Pancreas (tissue), 10 donors: Measurements from ENCODE around the gene KRT36. TPM values are rescaled to one million over a fixed set of nuclear protein-coding genes. Genes with fewer than 3 reads are reported as not detected.

ENCODE experiments used
- ATAC-seq, 4 donors: fragments of 200-7000 bp; cut with Tn5 transposase; one replicate each; pipeline versions ENCODE4 v1.8.0 to v1.9.1; 2020; ENCODE audit warnings: mild to moderate bottlenecking in 4 of 4, moderate library complexity in 4 of 4
- DNase-seq, 6 donors: peaks; one replicate each; pipeline ENCODE4 v3.0.0-alpha.2; 2020
- FAIRE-seq: peaks from 2 replicates; lab custom pipeline; 2012; peaks lifted over from hg19 to GRCh38; lab: Jason Lieb, UNC
- H3K27ac ChIP-seq, 4 donors: fragments of 200-600 bp; sonication (generic); 1 replicate in 3 of 4; 2 replicates in 1 of 4; pipeline versions ENCODE4 v1.5.0 to v1.8.0; 2020
- H3K27me3 ChIP-seq, 4 donors: fragments of 200-600 bp; one replicate each; pipeline ENCODE4 v1.8.0; 2021
- H3K36me3 ChIP-seq, 3 donors: fragments of 200-600 bp; sonication (generic) in 1 of 3; one replicate each; pipeline versions ENCODE4 v1.5.0 to v1.8.0; 2020 to 2021
- H3K4me1 ChIP-seq, 3 donors: fragments of 200-600 bp; one replicate each; pipeline ENCODE4 v1.8.0; 2021
- H3K4me3 ChIP-seq, 4 donors: fragments of 200-600 bp; sonication (generic) in 2 of 4; one replicate each; pipeline versions ENCODE4 v1.5.0 to v1.8.0; 2020 to 2021
- H3K9me3 ChIP-seq, 4 donors: fragments of 200-600 bp; one replicate each; pipeline ENCODE4 v1.8.0; 2021
- CTCF ChIP-seq, 4 donors: fragments of 200-600 bp; sonication (generic) in 3 of 4; IDR thresholded peaks; one replicate each; pipeline versions ENCODE4 v1.5.0 to v1.8.0; 2021; ENCODE audit warnings: antibody characterized with exemption in 4 of 4
- WGBS, 2 donors: extraction: QIAGEN DNeasy Blood & Tissue Kit; methylation state at CpG; one replicate each; pipeline ENCODE4 v1.1.7; 2013; 5-methylcytosine and 5-hydroxymethylcytosine counted together
- intact Hi-C, 3 donors: fragments of 100-400 bp; cut with DNase I; formaldehyde crosslinking; loops; one replicate each; pipeline versions ENCODE4 v1.11.1 to v1.14.2; 2022
- polyA plus RNA-seq, 2 donors: library from polyadenylated mRNA; stranded (reverse); fragments of 200-250 nt; gene quantifications; one replicate each; pipeline ENCODE4 v1.2.3, GENCODE V29; 2013
- total RNA-seq, 6 donors: library from RNA; stranded (reverse); fragmentation: NEBNext Ultra II Directional in 4 of 6; extraction: Animal tissue kit (Norgen Biotek cat#: 25700) in 4 of 6; gene quantifications; one replicate each; pipeline versions ENCODE4 v1.2.1 to v1.2.4, GENCODE V29; 2021 to 2023
- donor health status: healthy with polysubstance abuse.
- donor health status: DM: no; HTN: no; CAD: no; lungs with moderate emphysema.
- donor health status: DM: no; HTN: no; CAD: no.
- donor health status: control.
- donor health status: control.
- donor health status: Bipolar disorder and iron deficiency.
- donor health status: DM: yes; HTN: yes; CAD: no.
- donor health status: DM: no; HTN: no; CAD: no.
- donor health status: DM: no; HTN: no; CAD: no.
- donor health status: DM: yes; HTN: yes; CAD: no.

KRT36 gene
- total and polyA plus RNA-seq, 8 donors: not detected

DNA sequence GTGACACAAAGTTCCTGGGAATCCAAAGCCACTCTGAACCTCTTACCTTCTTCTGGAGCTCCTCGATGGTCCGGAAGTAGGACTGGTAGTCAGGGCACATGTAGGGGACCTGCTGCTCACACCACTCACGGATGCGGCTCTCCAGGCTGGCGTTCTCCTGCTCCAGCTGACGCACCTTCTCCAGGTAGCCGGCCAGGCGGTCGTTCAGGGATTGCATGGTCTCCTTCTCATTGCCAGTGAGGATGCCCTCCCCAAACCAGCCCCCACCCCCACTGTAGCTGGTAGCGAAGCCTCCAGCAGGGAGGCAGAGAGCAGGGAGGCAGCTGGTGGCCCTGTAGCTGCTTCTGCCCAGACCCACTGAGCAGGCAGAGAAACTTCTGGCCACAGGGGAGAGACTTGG, 9.1 kb downstream of the KRT36 start:
- Histone ChIP-seq H3K9me3 (no peaks in the 10 kb centered on the region), H3K36me3 (no peaks in the 10 kb centered on the region), H3K4me1 (no peaks in the 10 kb centered on the region), H3K27ac (no peak overlapping the region), H3K4me3 (no peak overlapping the region), H3K27me3 (no peaks in the 10 kb centered on the region)
- intact Hi-C loops: no loop called here
- no peak for FAIRE-seq
- TF ChIP-seq CTCF (IDR thresholded peaks at IDR 0.05): no peak
- ATAC-seq: no peak
- no peak for DNase-seq
- WGBS, 2 donors: 86 to 94% methylated on average over 10 of the region's 10 CpGs

DNA sequence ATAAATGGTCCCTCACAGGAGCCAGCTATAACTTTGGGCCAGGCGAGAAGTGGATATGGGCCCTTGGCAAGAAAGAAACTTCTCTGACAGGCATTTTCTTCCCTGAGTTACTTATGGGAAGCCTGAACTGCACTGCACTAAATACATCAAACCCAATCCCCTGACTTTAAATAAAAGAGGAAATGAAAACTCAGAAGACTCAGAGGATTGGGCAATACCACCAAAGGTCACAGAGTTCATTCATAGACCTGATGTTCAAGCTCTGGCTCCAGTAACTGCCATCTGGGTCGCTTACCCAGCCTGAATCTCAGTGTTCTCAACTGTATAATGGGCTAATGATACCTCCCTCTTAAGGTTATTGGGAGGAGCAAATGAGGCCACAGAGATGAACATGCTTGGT, 9.6 kb downstream of the KRT36 start:
- FAIRE-seq (no peak), ATAC-seq (no peak), DNase-seq (no peak)
- Histone ChIP-seq H3K27me3 (no peaks in the 10 kb centered on the region), H3K9me3 (no peaks in the 10 kb centered on the region), H3K4me3 (no peak overlapping the region), H3K36me3 (no peaks in the 10 kb centered on the region), H3K27ac (no peak overlapping the region), H3K4me1 (no peaks in the 10 kb centered on the region)
- WGBS, 2 donors: 47 to 65% methylated on average over 2 of the region's 2 CpGs
- intact Hi-C loops: no loop called here
- TF ChIP-seq CTCF (IDR thresholded peaks at IDR 0.05): no peak

GRCh38 chr17:41478237-41478636, 11.5 kb downstream of the KRT36 start:
- 76 to 83% methylated on average over 8 of the region's 8 CpGs for WGBS, 2 donors
- Histone ChIP-seq H3K27ac (no peak overlapping the region), H3K4me3 (no peak overlapping the region), H3K36me3 (no peaks in the 10 kb centered on the region), H3K27me3 (no peaks in the 10 kb centered on the region), H3K9me3 (no peaks in the 10 kb centered on the region), H3K4me1 (no peaks in the 10 kb centered on the region)
- ATAC-seq (no peak), DNase-seq (no peak), FAIRE-seq (no peak)
- no peak for TF ChIP-seq CTCF (IDR thresholded peaks at IDR 0.05)
- intact Hi-C loops: no loop called here

DNA sequence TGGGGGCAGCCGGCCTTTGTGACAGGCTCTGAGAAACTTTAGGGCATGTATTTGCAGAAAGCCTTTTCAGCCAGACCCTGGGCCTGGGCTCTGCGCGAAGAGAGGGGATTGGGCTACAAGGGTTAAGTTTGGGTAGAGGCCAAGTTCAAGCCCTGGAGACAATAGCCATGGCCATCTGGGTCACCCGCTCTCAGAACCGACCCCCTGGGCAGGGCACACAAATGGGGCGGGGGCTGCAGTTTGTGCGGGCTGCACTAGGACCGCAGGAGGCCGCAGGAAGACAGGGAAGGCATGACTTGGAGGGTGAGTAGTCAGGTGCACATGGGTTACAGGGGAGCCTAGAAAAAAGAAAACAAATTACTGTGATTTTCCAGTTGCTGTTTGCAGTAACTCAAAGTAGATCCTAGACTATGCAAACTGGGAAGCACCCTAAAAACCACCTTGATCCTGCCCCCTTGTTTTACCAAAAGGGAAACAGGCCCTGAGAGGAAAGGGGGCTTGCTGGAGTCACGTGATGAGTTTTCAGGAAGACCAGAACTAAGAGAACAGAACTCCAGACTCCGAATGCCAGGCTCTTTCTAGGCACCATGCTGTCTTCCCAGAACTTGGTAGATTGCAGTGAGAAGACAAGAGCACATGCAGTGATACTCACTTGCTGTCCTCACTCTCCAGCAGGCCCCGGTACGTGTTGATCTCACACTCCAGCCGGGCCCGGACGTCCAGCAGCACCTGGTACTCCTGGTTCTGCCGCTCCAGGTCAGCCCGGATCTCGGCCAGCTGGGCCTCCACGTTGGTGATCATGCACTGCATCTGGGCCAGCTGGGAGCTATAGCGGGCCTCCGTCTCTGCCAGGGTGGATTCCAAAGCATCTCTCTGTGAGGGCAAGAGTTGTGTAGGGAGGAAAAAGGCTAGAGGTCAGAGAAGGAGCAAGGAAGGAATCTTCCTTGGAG, 12.6 kb downstream of the KRT36 start:
- no peak overlapping the region for H3K27ac ChIP-seq
- DNase-seq: no peak
- no peaks in the 10 kb centered on the region for H3K9me3 ChIP-seq
- TF ChIP-seq CTCF (IDR thresholded peaks at IDR 0.05): no peak
- no peaks in the 10 kb centered on the region for H3K36me3 ChIP-seq
- WGBS, 2 donors: 77 to 86% methylated on average over 22 of the region's 22 CpGs
- no peak overlapping the region for H3K4me3 ChIP-seq
- intact Hi-C loops: no loop called here
- FAIRE-seq: no peak
- no peaks in the 10 kb centered on the region for H3K27me3 ChIP-seq
- no peak for ATAC-seq
- H3K4me1 ChIP-seq: no peaks in the 10 kb centered on the region

DNA sequence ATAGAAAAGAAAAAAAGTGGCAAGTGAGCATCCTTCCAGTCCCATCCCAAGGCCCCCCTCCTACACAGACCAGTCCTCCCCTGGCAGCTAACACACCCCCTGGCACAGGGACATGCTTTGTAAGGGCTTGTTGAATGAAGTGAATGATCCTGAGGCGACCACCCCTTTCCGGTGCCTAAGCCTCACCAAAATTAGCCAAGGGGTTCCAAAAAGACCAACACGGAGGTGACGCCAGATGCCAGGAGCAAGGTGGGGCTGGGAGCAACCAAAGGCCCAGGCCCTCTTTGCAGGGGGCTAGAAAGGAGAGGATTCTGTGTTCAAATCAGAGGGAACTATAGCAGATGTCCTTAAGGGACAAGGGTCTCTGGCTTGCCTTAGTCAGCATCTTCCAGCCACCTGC, 14.3 kb downstream of the KRT36 start:
- WGBS, 2 donors: 83 to 98% methylated on average over 4 of the region's 4 CpGs
- no peak for FAIRE-seq

More for the DNA sequence above, 14.3 kb downstream of the KRT36 start:
- H3K36me3 ChIP-seq: no peaks in the 10 kb centered on the region
- no peak for DNase-seq
- H3K27ac ChIP-seq: no peak overlapping the region
- intact Hi-C loops: no loop called here
- TF ChIP-seq CTCF (IDR thresholded peaks at IDR 0.05): no peak
- no peaks in the 10 kb centered on the region for H3K4me1 ChIP-seq
- H3K4me3 ChIP-seq: no peak overlapping the region
- ATAC-seq: no peak
- H3K9me3 ChIP-seq: no peaks in the 10 kb centered on the region
- no peaks in the 10 kb centered on the region for H3K27me3 ChIP-seq
